Omental fat pad (tissue), 4 donors: ENCODE results near the gene TAF11L10. TPM values are rescaled to one million over a fixed set of nuclear protein-coding genes. Genes with fewer than 3 reads are reported as not detected.
"Not testable (repeated sequence)": the region's sequence is repeated elsewhere in the genome, so short reads cannot be mapped to it uniquely, and the experiment has no call there.

ENCODE experiments used
- ATAC-seq: fragments of 150-250 bp; one replicate; pipeline ENCODE4 v1.9.1; 2016; ENCODE audit warnings: mild to moderate bottlenecking, moderate library complexity; ENCODE audit not compliant: low FRiP score
- DNase-seq: peaks from one replicate; pipeline ENCODE4 v3.0.0-alpha.2; 2019; ENCODE audit warnings: low spot score
- CTCF ChIP-seq, 3 donors: fragments of 450-650 bp; IDR thresholded peaks; one replicate each; pipeline ENCODE4 v1.5.1; 2016 to 2017; ENCODE audit warnings: antibody characterized with exemption in 3 of 3, mild to moderate bottlenecking in 3 of 3, moderate library complexity in 2 of 3
- total RNA-seq, 4 donors: library from RNA; depleted of rRNA; stranded (reverse); fragments of >200 nt; gene quantifications; one replicate each; pipeline ENCODE4 v1.1.0, GENCODE V29; 2016

TAF11L10 gene
- not detected for total RNA-seq

GRCh38 chr5:17597728-17598127 is at the start of gene TAF11L10:
TAF11L10 (minus strand) TSS chr5:17597828.
- DNase-seq, ATAC-seq: not testable (repeated sequence)

DNA sequence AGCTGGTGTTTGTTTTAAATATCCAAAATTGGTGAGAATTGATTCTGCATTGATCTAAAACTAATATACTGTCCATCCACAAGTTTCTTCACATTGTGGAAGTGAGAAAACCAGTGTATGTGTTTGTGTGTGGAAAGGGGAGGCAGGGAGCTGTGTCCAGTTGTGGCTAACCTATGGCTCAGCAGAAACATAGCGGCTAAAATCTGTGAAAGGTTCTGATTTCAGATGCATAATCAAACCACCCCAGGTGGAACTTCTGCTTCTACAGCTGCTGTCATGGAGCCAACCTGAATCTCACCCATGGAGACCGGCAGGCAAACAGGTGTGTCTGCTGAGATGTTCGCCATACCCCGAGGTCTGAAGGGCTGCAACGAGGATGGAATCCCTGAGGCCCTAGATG is 36.5 kb upstream of the TAF11L10 start, which contains the start of gene TAF11L14:
TAF11L14 (plus strand) TSS at position 301 of the 400 bp plus-strand sequence.
- DNase-seq = no peak
- TF ChIP-seq CTCF (IDR thresholded peaks at IDR 0.05) = no peak
- no peak for ATAC-seq

DNA sequence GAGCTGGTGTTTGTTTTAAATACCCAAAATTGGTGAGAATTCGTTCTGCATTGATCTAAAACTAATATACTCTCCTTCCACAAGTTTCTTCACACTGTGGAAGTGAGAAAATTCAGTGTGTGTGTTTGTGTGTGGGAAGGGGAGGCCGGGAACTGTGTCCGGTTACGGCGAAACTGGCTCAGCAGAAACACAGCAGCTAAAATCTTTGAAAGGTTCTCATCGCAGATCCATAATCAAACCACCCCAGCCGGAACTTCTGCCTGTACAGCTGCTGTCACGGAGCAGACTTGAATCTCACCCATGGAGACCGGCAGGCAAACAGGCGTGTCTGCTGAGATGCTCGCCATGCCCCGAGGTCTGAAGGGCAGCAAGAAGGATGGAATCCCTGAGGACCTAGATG is 34.2 kb upstream of the TAF11L10 start, which contains the start of gene TAF11L13:
TAF11L13 (plus strand) TSS at position 301 of the 400 bp plus-strand sequence.
- not testable (repeated sequence) for ATAC-seq, DNase-seq

DNA sequence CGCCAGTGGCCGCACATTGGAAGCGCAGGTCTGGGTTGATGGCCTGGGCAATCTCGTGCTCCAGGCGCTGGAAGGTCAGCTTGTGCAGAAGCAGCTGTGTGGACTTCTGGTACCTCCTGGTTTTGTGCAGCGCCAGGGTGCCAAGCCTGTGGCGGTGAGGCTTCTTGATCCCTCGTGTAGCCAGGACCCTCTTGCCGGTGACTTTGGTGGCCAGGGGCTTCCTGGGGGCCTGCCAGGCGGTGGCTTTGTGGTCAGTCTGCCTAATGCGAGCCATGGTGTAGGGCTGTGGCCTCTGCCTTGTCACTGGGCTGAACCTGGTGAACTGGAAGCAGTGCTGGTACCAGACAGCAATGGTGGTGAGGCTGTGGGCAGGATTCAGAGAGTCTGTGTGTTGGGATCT is 28.1 kb upstream of the TAF11L10 start:
- TF ChIP-seq CTCF (IDR thresholded peaks at IDR 0.05) = no peak
- ATAC-seq = no peak
- no peak for DNase-seq

GRCh38 chr5:17620627-17621026 is 23.0 kb upstream of the TAF11L10 start:
- TF ChIP-seq CTCF (IDR thresholded peaks at IDR 0.05) = no peak
- ATAC-seq (no peak), DNase-seq (no peak)

DNA sequence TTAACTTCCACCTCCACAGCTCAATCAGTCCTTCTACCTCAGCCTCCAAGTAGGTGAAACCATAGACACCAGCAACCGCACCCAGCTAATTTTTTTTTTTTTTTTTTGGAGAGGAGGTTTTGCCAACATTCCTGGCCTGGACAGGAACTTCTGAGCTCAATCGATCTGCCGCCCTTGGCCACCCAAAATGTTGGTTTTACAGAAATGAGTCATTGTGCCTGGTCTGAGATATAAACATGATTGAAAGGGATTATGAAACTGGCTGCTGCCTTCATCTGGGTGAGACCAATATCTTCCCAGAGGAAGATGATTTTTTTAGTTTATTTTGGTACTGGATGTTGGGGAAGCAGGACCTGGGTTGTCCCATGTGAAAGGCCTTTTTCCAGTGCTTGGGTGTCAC is 21.7 kb upstream of the TAF11L10 start:
- DNase-seq (no peak), ATAC-seq (no peak)
- no peak for TF ChIP-seq CTCF (IDR thresholded peaks at IDR 0.05)

- no peak for TF ChIP-seq CTCF (IDR thresholded peaks at IDR 0.05)
- DNase-seq = no peak
- ATAC-seq = no peak
These were observed 17.4 kb upstream of the TAF11L10 start for GRCh38 chr5:17614872-17615605.

DNA sequence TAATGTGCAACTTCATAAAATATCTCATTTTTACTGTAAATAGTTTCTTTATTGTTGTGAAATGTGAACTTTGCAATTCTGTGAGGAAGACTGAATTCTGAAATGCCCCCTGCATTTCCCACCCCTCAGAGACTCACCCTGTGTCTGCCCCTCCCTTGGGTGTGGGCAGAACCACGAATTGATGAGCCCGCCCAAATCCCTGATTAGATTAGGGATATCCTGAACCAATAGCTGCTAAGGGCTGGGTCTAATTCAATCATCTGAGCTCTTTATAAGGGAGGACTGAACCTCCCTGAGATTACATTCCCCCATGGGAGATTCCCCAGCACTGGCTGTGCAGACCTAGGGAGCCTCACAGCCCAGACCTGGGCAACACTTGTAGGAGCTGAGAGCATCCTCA is 12.5 kb upstream of the TAF11L10 start, which contains the start of gene TAF11L12:
TAF11L12 (plus strand) TSS at position 301 of the 400 bp plus-strand sequence.
- DNase-seq, ATAC-seq: not testable (repeated sequence)

GRCh38 chr5:17607461-17607860 is 9.8 kb upstream of the TAF11L10 start:
- DNase-seq, ATAC-seq: not testable (repeated sequence)
